CD14-positive monocyte (primary cell): ENCODE results near the gene FAM53B. TPM values are rescaled to one million over a fixed set of nuclear protein-coding genes. Genes with fewer than 3 reads are reported as not detected.

Experiments used
- DNase-seq, 3 donors: peaks; one replicate each; pipeline ENCODE4 v3.0.0-alpha.2; 2011 to 2022
- H2AFZ ChIP-seq: 2 replicates; pipeline ENCODE4 v1.6.0; 2012; ENCODE audit warnings: mild to moderate bottlenecking, low read depth, low read length, inconsistent platforms; ENCODE audit not compliant: insufficient read depth, poor library complexity, severe bottlenecking
- H3K27ac ChIP-seq, 2 donors: 1 replicate in 1 of 2; 2 replicates in 1 of 2; pipeline ENCODE4 v1.5.1; 2012 to 2013; ENCODE audit warnings: low read length in 2 of 2, control low read depth in 1 of 2, inconsistent platforms in 1 of 2, low read depth in 1 of 2, mild to moderate bottlenecking in 1 of 2
- H3K27me3 ChIP-seq, 2 donors: one replicate each; pipeline versions ENCODE4 v1.6.0 to v1.6.1; 2011 to 2013; ENCODE audit warnings: low read length in 2 of 2; ENCODE audit not compliant: control insufficient read depth in 2 of 2, insufficient read depth in 2 of 2
- H3K36me3 ChIP-seq, 2 donors: replicated peaks in 1 of 2; 1 replicate in 1 of 2; 2 replicates in 1 of 2; pipeline versions ENCODE4 v1.5.1 to v1.6.1; 2012 to 2013; ENCODE audit warnings: low read length in 2 of 2, control low read depth in 1 of 2, inconsistent platforms in 1 of 2, mild to moderate bottlenecking in 1 of 2; ENCODE audit not compliant: insufficient read depth in 2 of 2, control insufficient read depth in 1 of 2
- H3K4me1 ChIP-seq, 2 donors: 1 replicate in 1 of 2; 2 replicates in 1 of 2; pipeline versions ENCODE4 v1.5.1 to v1.6.1; 2012 to 2013; ENCODE audit warnings: low read length in 2 of 2, control low read depth in 1 of 2, inconsistent platforms in 1 of 2, mild to moderate bottlenecking in 1 of 2, moderate library complexity in 1 of 2; ENCODE audit not compliant: insufficient read depth in 2 of 2, control insufficient read depth in 1 of 2
- H3K4me2 ChIP-seq: replicated peaks from 2 replicates; pipeline ENCODE3; 2012; ENCODE audit warnings: low read length, moderate library complexity, mild to moderate bottlenecking; ENCODE audit not compliant: poor library complexity, severe bottlenecking; ENCODE audit errors: extremely low read depth
- H3K4me3 ChIP-seq, 3 experiments: fragments of 200-600 bp in 1 of 3; sonication (generic) in 1 of 3; replicated peaks in 1 of 3; 1 replicate in 2 of 3; 2 replicates in 1 of 3; pipeline ENCODE4 v1.5.1; 2011 to 2013; ENCODE audit warnings: low read length in 3 of 3, mild to moderate bottlenecking in 3 of 3, control low read depth in 2 of 3, low read depth in 2 of 3, inconsistent platforms in 1 of 3, moderate library complexity in 1 of 3
- H3K79me2 ChIP-seq: 2 replicates; pipeline ENCODE4 v1.6.0; 2012; ENCODE audit warnings: mild to moderate bottlenecking, control low read depth, inconsistent platforms, low read length, moderate library complexity; ENCODE audit not compliant: insufficient read depth
- H3K9ac ChIP-seq: 2 replicates; pipeline ENCODE4 v1.6.0; 2017; ENCODE audit warnings: low read length, mild to moderate bottlenecking; ENCODE audit not compliant: insufficient read depth, poor library complexity, severe bottlenecking
- H3K9me3 ChIP-seq, 2 donors: replicated peaks in 1 of 2; 1 replicate in 1 of 2; 2 replicates in 1 of 2; pipeline versions ENCODE4 v1.5.1 to v1.6.1; 2012 to 2013; ENCODE audit warnings: low read length in 2 of 2, control low read depth in 1 of 2; ENCODE audit not compliant: control insufficient read depth in 1 of 2, insufficient read depth in 1 of 2
- H4K20me1 ChIP-seq: 2 replicates; pipeline ENCODE4 v1.6.0; 2012; ENCODE audit warnings: mild to moderate bottlenecking, low read length, control low read depth, moderate library complexity; ENCODE audit not compliant: insufficient read depth
- H3K27ac Mint-ChIP-seq, 7 donors: one replicate each; pipeline ENCODE4 v1.8.0; 2020; ENCODE audit warnings: mild to moderate bottlenecking in 7 of 7, mixed read lengths in 7 of 7, moderate library complexity in 6 of 7, inconsistent platforms in 2 of 7
- H3K27me3 Mint-ChIP-seq, 3 donors: one replicate each; pipeline ENCODE4 v1.8.0; 2021 to 2022; ENCODE audit warnings: low read depth in 3 of 3, mild to moderate bottlenecking in 3 of 3, mixed read lengths in 3 of 3, moderate library complexity in 3 of 3, inconsistent platforms in 1 of 3
- H3K36me3 Mint-ChIP-seq, 2 donors: one replicate each; pipeline ENCODE4 v1.8.0; 2020; ENCODE audit warnings: mixed read lengths in 2 of 2, inconsistent platforms in 1 of 2, mild to moderate bottlenecking in 1 of 2
- H3K4me1 Mint-ChIP-seq: one replicate; pipeline ENCODE4 v1.8.0; 2020; ENCODE audit warnings: mild to moderate bottlenecking, mixed read lengths
- H3K4me3 Mint-ChIP-seq, 2 donors: one replicate each; pipeline ENCODE4 v1.8.0; 2020; ENCODE audit warnings: mild to moderate bottlenecking in 2 of 2, mixed read lengths in 2 of 2, moderate library complexity in 1 of 2
- H3K9me3 Mint-ChIP-seq, 7 donors: one replicate each; pipeline ENCODE4 v1.8.0; 2020 to 2022; ENCODE audit warnings: mixed read lengths in 7 of 7, mild to moderate bottlenecking in 6 of 7, moderate library complexity in 6 of 7, inconsistent platforms in 2 of 7
- CTCF ChIP-seq: fragments of 200-600 bp; IDR thresholded peaks from one replicate; pipeline ENCODE4 v1.8.0; 2022; ENCODE audit warnings: antibody characterized with exemption, mild to moderate bottlenecking
- WGBS: methylation state at CpG from one replicate; pipeline ENCODE4 v1.1.5; 2013; ENCODE audit warnings: missing lambda C conversion rate; ENCODE audit not compliant: insufficient coverage; 5-methylcytosine and 5-hydroxymethylcytosine counted together
- intact Hi-C, 2 donors: fragments of 100-400 bp; cut with micrococcal nuclease; formaldehyde crosslinking; loops; one replicate each; pipeline versions ENCODE4 v1.15.0 to v1.15.1; 2023
- polyA plus RNA-seq, 3 donors: library from polyadenylated mRNA; depleted of rRNA in 1 of 3; unstranded in 2 of 3; stranded (reverse) in 1 of 3; fragments of 300-500 nt in 2 of 3; fragments of >200 nt in 1 of 3; fragmentation: Illumina TruSeq in 2 of 3; gene quantifications; 1 replicate in 2 of 3; 2 replicates in 1 of 3; pipeline ENCODE4 v1.2.3, GENCODE V29; 2012 to 2021

Gene FAM53B
- polyA plus RNA-seq, 3 donors, result 5.8 to 23.3 (median 12.6) TPM

DNA sequence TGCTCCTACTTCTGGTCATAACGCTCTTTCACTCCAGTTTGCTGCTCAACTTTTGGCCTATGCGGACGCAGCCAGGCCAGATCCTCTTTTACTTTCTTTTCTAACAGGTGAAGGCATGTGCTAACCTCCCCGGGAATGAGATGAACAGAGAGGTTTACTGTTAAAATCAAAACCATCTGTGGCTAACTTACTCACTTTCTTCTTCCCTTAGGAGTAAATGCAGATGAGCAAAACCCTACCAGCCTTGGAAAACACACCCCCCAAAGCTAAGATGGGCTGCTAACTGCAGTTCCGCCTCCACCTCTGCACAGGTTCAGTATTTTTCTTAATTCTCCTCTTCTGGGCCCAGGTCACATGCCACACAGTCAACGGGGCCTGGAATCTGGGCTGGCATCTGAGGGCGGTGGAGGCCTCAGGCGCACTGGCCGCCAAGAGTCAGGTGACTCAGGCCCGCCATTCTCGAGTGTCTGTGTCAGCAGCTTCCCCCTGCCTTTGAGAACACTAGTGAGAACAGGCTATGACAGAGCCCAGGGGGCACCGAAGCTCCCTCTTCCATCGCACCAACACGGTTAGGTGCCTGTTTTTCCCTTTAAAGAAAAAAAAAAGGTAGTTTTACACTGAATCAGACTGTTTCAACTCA, 11.1 kb downstream of the FAM53B start:
- Histone ChIP-seq H3K36me3 (peaks cover 5 to 70% of the 10 kb centered on the region in 2 donors), H4K20me1 (peaks cover 100% of the 10 kb centered on the region), H3K27ac (peak overlapping the region in 1 of 2 donors; percentile 12), H3K27me3 (no peaks in the 10 kb centered on the region), H3K4me2 (no peak overlapping the region), H3K4me1 (peaks cover 25% of the 10 kb centered on the region in 2 donors), H2AFZ (no peak overlapping the region), H3K79me2 (peaks cover 97% of the 10 kb centered on the region), H3K9ac (no peak overlapping the region), H3K9me3 (no peaks in the 10 kb centered on the region), H3K4me3 (no peak overlapping the region)
- intact Hi-C loops, result no loop called here
- no peaks in the 10 kb centered on the region for H3K27me3 Mint-ChIP-seq
- H3K27ac Mint-ChIP-seq, result peak overlapping the region in 3 of 7 donors; percentile 60 to 86 (median 70)
- TF ChIP-seq CTCF, result no peak
- H3K36me3 Mint-ChIP-seq, result peaks cover 53 to 60% of the 10 kb centered on the region in 2 donors
- H3K4me3 Mint-ChIP-seq, result peak overlapping the region in 1 of 2 donors; percentile 33
- peaks cover 0 to 2% (median 0%) of the 10 kb centered on the region in 7 donors for H3K9me3 Mint-ChIP-seq
- DNase-seq, result no peak
- H3K4me1 Mint-ChIP-seq, result peaks cover 68% of the 10 kb centered on the region
- 83% methylated on average over 5 of the region's 14 CpGs for WGBS

GRCh38 chr10:124731551-124731950, 12.6 kb downstream of the FAM53B start:
- H3K4me2 ChIP-seq, result no peak overlapping the region
- no peaks in the 10 kb centered on the region for H3K9me3 ChIP-seq
- H3K4me1 Mint-ChIP-seq, result peaks cover 61% of the 10 kb centered on the region
- no peaks in the 10 kb centered on the region for H3K27me3 Mint-ChIP-seq
- peak overlapping the region in 2 of 7 donors; percentile 63 to 79 for H3K27ac Mint-ChIP-seq
- no peak overlapping the region for H3K4me3 Mint-ChIP-seq
- peaks cover 100% of the 10 kb centered on the region for H4K20me1 ChIP-seq
- DNase-seq, result no peak
- peaks cover 0 to 2% (median 0%) of the 10 kb centered on the region in 7 donors for H3K9me3 Mint-ChIP-seq
- intact Hi-C loops, result no loop called here
- H3K27me3 ChIP-seq, result no peaks in the 10 kb centered on the region
- no peak overlapping the region for H3K9ac ChIP-seq
- H3K27ac ChIP-seq, result peak overlapping the region in 1 of 2 donors; percentile 24
- H3K79me2 ChIP-seq, result peaks cover 97% of the 10 kb centered on the region
- peaks cover 5 to 60% of the 10 kb centered on the region in 2 donors for H3K36me3 ChIP-seq
- WGBS, result 100% methylated on average over 8 of the region's 9 CpGs
- TF ChIP-seq CTCF, result no peak
- no peak overlapping the region for H3K4me3 ChIP-seq
- peaks cover 33% of the 10 kb centered on the region in 2 donors for H3K4me1 ChIP-seq
- H3K36me3 Mint-ChIP-seq, result peaks cover 53 to 58% of the 10 kb centered on the region in 2 donors
- no peak overlapping the region for H2AFZ ChIP-seq
